HepG2 (cell line): ENCODE measurements around the gene KHK. TPM values are rescaled to one million over a fixed set of nuclear protein-coding genes. Genes with fewer than 3 reads are reported as not detected.

Source experiments
- AKAP8 ChIP-seq: sonication (generic); formaldehyde crosslinking; IDR thresholded peaks from 2 replicates; pipeline ENCODE4 v1.5.1; 2020; ENCODE audit warnings: mild to moderate bottlenecking, missing genetic modification reagents
- ASH2L ChIP-seq: fragments of 300-600, 200-600 bp; sonication (generic); IDR thresholded peaks from 2 replicates; pipeline ENCODE4 v1.7.0; 2017; ENCODE audit warnings: low read depth, mild to moderate bottlenecking, moderate library complexity, mixed read lengths, low read length; ENCODE audit not compliant: insufficient read length
- BCL6 ChIP-seq: IDR thresholded peaks from 2 replicates; pipeline ENCODE4 v1.6.1; 2016; ENCODE audit warnings: missing genetic modification reagents, missing compliant biosample characterization
- CSRNP2 ChIP-seq: sonication (generic); formaldehyde crosslinking; conservative IDR thresholded peaks from 2 replicates; pipeline ENCODE4 v1.8.0; 2022; ENCODE audit warnings: low read depth, missing genetic modification reagents
- E2F2 ChIP-seq: sonication (generic); formaldehyde crosslinking; IDR thresholded peaks from 2 replicates; pipeline ENCODE4 v1.4.0; 2020; ENCODE audit warnings: missing genetic modification reagents, borderline replicate concordance
- HBP1 ChIP-seq: IDR thresholded peaks from 2 replicates; pipeline ENCODE4 v1.6.1; 2016; ENCODE audit warnings: low read depth, control low read depth
- IKZF4 ChIP-seq: sonication (generic); formaldehyde crosslinking; IDR thresholded peaks from 2 replicates; pipeline ENCODE4 v1.5.1; 2020; ENCODE audit warnings: borderline replicate concordance, mild to moderate bottlenecking, low read depth, missing genetic modification reagents; ENCODE audit errors: not compliant biosample characterization
- KDM2A ChIP-seq: sonication (generic); formaldehyde crosslinking; IDR thresholded peaks from 2 replicates; pipeline ENCODE4 v1.4.0; 2020; ENCODE audit warnings: low read depth, missing genetic modification reagents, borderline replicate concordance
- KDM5B ChIP-seq: sonication (generic); formaldehyde crosslinking; IDR thresholded peaks from 2 replicates; pipeline ENCODE4 v1.4.0; 2020; ENCODE audit warnings: missing genetic modification reagents, mild to moderate bottlenecking, borderline replicate concordance
- NBN ChIP-seq: fragments of 450-650 bp; conservative IDR thresholded peaks from 2 replicates; pipeline ENCODE4 v1.6.1; 2017
- NCOA1 ChIP-seq: sonication (generic); formaldehyde crosslinking; IDR thresholded peaks from 2 replicates; pipeline ENCODE4 v1.9.0; 2021; ENCODE audit warnings: missing genetic modification reagents
- SCMH1 ChIP-seq: sonication (generic); formaldehyde crosslinking; IDR thresholded peaks from 2 replicates; pipeline ENCODE4 v1.9.0; 2021; ENCODE audit warnings: missing genetic modification reagents, mild to moderate bottlenecking, borderline replicate concordance
- SIN3B ChIP-seq: fragments of 150-350 bp; IDR thresholded peaks from 2 replicates; pipeline ENCODE4 v1.6.1; 2014; ENCODE audit warnings: low read length
- SKI ChIP-seq: fragments of 450-650 bp; IDR thresholded peaks from one replicate; pipeline ENCODE4 v1.6.1; 2018; ENCODE audit warnings: mild to moderate bottlenecking; ENCODE audit not compliant: partially characterized antibody
- TFDP2 ChIP-seq: sonication (generic); formaldehyde crosslinking; IDR thresholded peaks from 2 replicates; pipeline ENCODE4 v1.4.0; 2020; ENCODE audit warnings: missing genetic modification reagents
- ZBTB38 ChIP-seq: sonication (generic); formaldehyde crosslinking; IDR thresholded peaks from 2 replicates; pipeline ENCODE4 v1.5.1; 2020; ENCODE audit warnings: mild to moderate bottlenecking, missing genetic modification reagents
- ZFP41 ChIP-seq: sonication (generic); formaldehyde crosslinking; IDR thresholded peaks from 2 replicates; pipeline ENCODE4 v1.4.0; 2020; ENCODE audit warnings: mild to moderate bottlenecking, missing genetic modification reagents, borderline replicate concordance
- ZNF143 ChIP-seq: sonication (generic); formaldehyde crosslinking; IDR thresholded peaks from 2 replicates; pipeline ENCODE4 v1.4.0; 2020; ENCODE audit warnings: missing genetic modification reagents
- ZNF17 ChIP-seq: sonication (generic); formaldehyde crosslinking; IDR thresholded peaks from 2 replicates; pipeline ENCODE4 v1.5.0; 2020; ENCODE audit warnings: mild to moderate bottlenecking, missing genetic modification reagents
- ZNF264 ChIP-seq: sonication (generic); formaldehyde crosslinking; IDR thresholded peaks from 2 replicates; pipeline ENCODE4 v1.4.0; 2020; ENCODE audit warnings: missing genetic modification reagents
- ZNF282 ChIP-seq: fragments of 450-650 bp; IDR thresholded peaks from 2 replicates; pipeline ENCODE4 v1.6.1; 2018; ENCODE audit not compliant: partially characterized antibody
- ZNF331 ChIP-seq: sonication (generic); formaldehyde crosslinking; IDR thresholded peaks from 2 replicates; pipeline ENCODE4 v1.4.0; 2020; ENCODE audit warnings: missing genetic modification reagents
- ZNF34 ChIP-seq: sonication (generic); formaldehyde crosslinking; IDR thresholded peaks from 2 replicates; pipeline ENCODE4 v1.4.0; 2020; ENCODE audit warnings: mild to moderate bottlenecking, missing genetic modification reagents, borderline replicate concordance
- ZNF747 ChIP-seq: sonication (generic); formaldehyde crosslinking; IDR thresholded peaks from 2 replicates; pipeline ENCODE4 v1.8.1; 2023; ENCODE audit warnings: missing genetic modification reagents, mild to moderate bottlenecking, borderline replicate concordance
- ZNF775 ChIP-seq: sonication (generic); formaldehyde crosslinking; IDR thresholded peaks from 2 replicates; pipeline ENCODE4 v1.4.0; 2020; ENCODE audit warnings: missing genetic modification reagents, mild to moderate bottlenecking, moderate library complexity, borderline replicate concordance
- ZNF879 ChIP-seq: sonication (generic); formaldehyde crosslinking; IDR thresholded peaks from 2 replicates; pipeline ENCODE4 v1.8.1; 2023; ENCODE audit warnings: missing genetic modification reagents
- polyA plus RNA-seq, 8 experiments: library from polyadenylated mRNA; depleted of rRNA in 3 of 8; stranded (reverse) in 7 of 8; unstranded in 1 of 8; fragments of >200 nt; fragmentation: Illumina TruSeq in 4 of 8; extraction: Trizol in 4 of 8; gene quantifications; 2 replicates each; pipeline versions ENCODE4 v1.2.1 to v1.2.3, GENCODE V29; 2011 to 2016; ENCODE audit warnings: low read depth in 4 of 8, missing spikeins in 1 of 8, mixed read lengths in 1 of 8; ENCODE audit not compliant: insufficient read depth in 1 of 8
- total RNA-seq, 5 experiments: library from RNA; depleted of rRNA; stranded (reverse); fragments of >200 nt; fragmentation: Illumina TruSeq; extraction: Trizol; gene quantifications; 2 replicates each; pipeline ENCODE4 v1.2.3, GENCODE V29; 2016; ENCODE audit warnings: low read depth in 1 of 5

Gene KHK
- total and polyA plus RNA-seq, 2 of the 13 experiments (the other 11 are each of a cell fraction or from before 2014, with no cell fraction given) = 40.9 to 99.2 TPM

GRCh38 chr2:27118525-27119329 is 32.2 kb downstream of the KHK start, which contains the start of gene CGREF1 (continued):
- TF ChIP-seq E2F2 (CRISPR knock-in tag) = no peak
- TF ChIP-seq ZNF34 (CRISPR knock-in tag) = no peak
- peak; percentile 90 for TF ChIP-seq ZBTB38
- TF ChIP-seq BCL6 (CRISPR knock-in tag) = 0 out of 2 replicates have a peak, but pooled peaks have one; percentile 3
- TF ChIP-seq TFDP2 (CRISPR knock-in tag) = no peak; the same call in 1 of the 2 replicates
- 0 out of 2 replicates have a peak, but pooled peaks have one; percentile 22 for TF ChIP-seq HBP1 (CRISPR knock-in tag)
- TF ChIP-seq ZNF747 = no peak
- no peak for TF ChIP-seq NCOA1 (CRISPR knock-in tag)
- TF ChIP-seq SIN3B = no peak
- TF ChIP-seq AKAP8 (CRISPR knock-in tag) = no peak
- TF ChIP-seq NBN = no peak
- no peak for TF ChIP-seq SKI
- TF ChIP-seq ZNF282 = no peak
- no peak for TF ChIP-seq IKZF4 (CRISPR knock-in tag)
- TF ChIP-seq SCMH1 (CRISPR knock-in tag) = no peak
- no peak for TF ChIP-seq ZNF143 (CRISPR knock-in tag)
- TF ChIP-seq ZNF879 (CRISPR knock-in tag) = no peak
- peak; percentile 66 for TF ChIP-seq KDM5B
- 0 out of 2 replicates have a peak, but pooled peaks have one; percentile 71 for TF ChIP-seq CSRNP2
- TF ChIP-seq ZNF775 = no peak
- no peak for TF ChIP-seq ZNF264 (CRISPR knock-in tag)
- no peak; the same call in 1 of the 2 replicates for TF ChIP-seq ZFP41
- 0 out of 2 replicates have a peak, but pooled peaks have one; percentile 41 for TF ChIP-seq KDM2A (CRISPR knock-in tag)
- peak; percentile 39 for TF ChIP-seq ASH2L
- no peak for TF ChIP-seq ZNF17 (CRISPR knock-in tag)
- TF ChIP-seq ZNF331 (CRISPR knock-in tag) = no peak
